Neural cell (in vitro differentiated cells): Measurements from ENCODE around the gene KCNJ12. TPM values are rescaled to one million over a fixed set of nuclear protein-coding genes. Genes with fewer than 3 reads are reported as not detected.
A peak's percentile ranks its signal among the peaks of the same experiment; 100 is the strongest.

Experiments used
- H2AFZ ChIP-seq: fragments of 200-600, 300-800 bp; sonication (generic), shearing (Covaris generic); 2 replicates; pipeline ENCODE4 v1.6.0; 2014; ENCODE audit warnings: low read depth, mild to moderate bottlenecking, antibody characterized with exemption, low read length, moderate library complexity
- H3F3A ChIP-seq: fragments of 200-600 bp; shearing (Covaris generic); 2 replicates; pipeline ENCODE4 v1.6.1; 2016; ENCODE audit warnings: mild to moderate bottlenecking, moderate library complexity, mixed read lengths, antibody characterized with exemption, low read length; ENCODE audit not compliant: insufficient read depth, poor library complexity, severe bottlenecking
- H3K27ac ChIP-seq: fragments of 200-600, 300-800 bp; sonication (generic), shearing (Covaris generic); 2 replicates; pipeline ENCODE4 v1.5.1; 2014; ENCODE audit warnings: mild to moderate bottlenecking, low read length, moderate library complexity
- H3K27me3 ChIP-seq: fragments of 300-800, 200-600 bp; sonication (generic), shearing (Covaris generic); 2 replicates; pipeline ENCODE4 v1.6.0; 2014; ENCODE audit warnings: mild to moderate bottlenecking, low read depth, low read length, moderate library complexity; ENCODE audit not compliant: insufficient read depth
- H3K36me3 ChIP-seq: fragments of 300-800, 200-600 bp; sonication (generic), shearing (Covaris generic); 2 replicates; pipeline ENCODE4 v1.5.1; 2014; ENCODE audit warnings: mild to moderate bottlenecking, antibody characterized with exemption, low read length, moderate library complexity; ENCODE audit not compliant: insufficient read depth
- H3K4me2 ChIP-seq: fragments of 300-800, 200-600 bp; sonication (generic), shearing (Covaris generic); 2 replicates; pipeline ENCODE4 v1.6.0; 2014; ENCODE audit warnings: mild to moderate bottlenecking, low read length
- H3K4me3 ChIP-seq: fragments of 300-800, 200-600 bp; sonication (generic), shearing (Covaris generic); 2 replicates; pipeline ENCODE4 v1.5.1; 2014; ENCODE audit warnings: mild to moderate bottlenecking, low read length, moderate library complexity
- H3K79me2 ChIP-seq: fragments of 200-600 bp; shearing (Covaris generic); replicated peaks from 2 replicates; pipeline ENCODE4 v1.6.0; 2014; ENCODE audit warnings: mild to moderate bottlenecking, low read length, moderate library complexity; ENCODE audit not compliant: insufficient read depth
- H3K9ac ChIP-seq: fragments of 300-800, 200-600 bp; sonication (generic), shearing (Covaris generic); 2 replicates; pipeline ENCODE4 v1.6.1; 2016; ENCODE audit warnings: mild to moderate bottlenecking, low read length, mixed read lengths
- H3K9me2 ChIP-seq: fragments of 200-600 bp; shearing (Covaris generic); 2 replicates; pipeline ENCODE4 v1.6.1; 2016; ENCODE audit warnings: mild to moderate bottlenecking, low read length, mixed read lengths; ENCODE audit not compliant: insufficient read depth
- H3K9me3 ChIP-seq: fragments of 200-600, 300-800 bp; sonication (generic), shearing (Covaris generic); 2 replicates; pipeline ENCODE4 v1.6.1; 2016; ENCODE audit warnings: mild to moderate bottlenecking, mixed run types, low read length, moderate library complexity, mixed read lengths
- H4K20me1 ChIP-seq: fragments of 200-600 bp; shearing (Covaris generic); 2 replicates; pipeline ENCODE4 v1.6.1; 2016; ENCODE audit warnings: mild to moderate bottlenecking, mixed run types; ENCODE audit not compliant: insufficient read depth
- CTCF ChIP-seq: fragments of 450-650 bp; IDR thresholded peaks from 2 replicates; pipeline ENCODE4 v1.5.1; 2014; ENCODE audit warnings: antibody characterized with exemption, mild to moderate bottlenecking, moderate library complexity; ENCODE audit not compliant: poor library complexity, severe bottlenecking
- EP300 ChIP-seq: fragments of 450-650 bp; conservative IDR thresholded peaks from 2 replicates; pipeline ENCODE4 v1.6.1; 2014; ENCODE audit warnings: antibody characterized with exemption, mild to moderate bottlenecking, moderate library complexity; ENCODE audit not compliant: poor library complexity, severe bottlenecking
- EZH2 ChIP-seq: fragments of 200-600, 300-800 bp; shearing (Covaris generic), sonication (generic); IDR thresholded peaks from 2 replicates; pipeline ENCODE4 v1.6.1; 2014; ENCODE audit warnings: antibody characterized with exemption, low read length, borderline replicate concordance, mild to moderate bottlenecking; ENCODE audit not compliant: insufficient read depth, poor library complexity, severe bottlenecking
- MXI1 ChIP-seq: fragments of 450-650 bp; conservative IDR thresholded peaks from 2 replicates; pipeline ENCODE4 v1.6.1; 2014; ENCODE audit warnings: antibody characterized with exemption, mild to moderate bottlenecking; ENCODE audit not compliant: poor library complexity, severe bottlenecking
- POLR2AphosphoS5 ChIP-seq: IDR thresholded peaks from 2 replicates; pipeline ENCODE4 v1.6.1; 2012
- RAD21 ChIP-seq: fragments of 450-650 bp; conservative IDR thresholded peaks from 2 replicates; pipeline ENCODE4 v1.6.1; 2014; ENCODE audit warnings: antibody characterized with exemption, mild to moderate bottlenecking, moderate library complexity
- REST ChIP-seq: IDR thresholded peaks from 2 replicates; pipeline ENCODE4 v1.6.1; 2012; ENCODE audit warnings: borderline replicate concordance
- SMC3 ChIP-seq: fragments of 450-650 bp; conservative IDR thresholded peaks from 2 replicates; pipeline ENCODE4 v1.6.1; 2014; ENCODE audit warnings: antibody characterized with exemption, mild to moderate bottlenecking, moderate library complexity; ENCODE audit not compliant: poor library complexity
- TAF1 ChIP-seq: IDR thresholded peaks from 2 replicates; pipeline ENCODE4 v1.6.1; 2012; ENCODE audit warnings: low read depth
- polyA plus RNA-seq: library from polyadenylated mRNA; depleted of rRNA; stranded (reverse); fragments of >200 nt; gene quantifications from 2 replicates; pipeline ENCODE4 v1.2.3, GENCODE V29; 2014

The KCNJ12 gene
- polyA plus RNA-seq, 1 donor from 2014 or later: 1.3 TPM

- Histone ChIP-seq H2AFZ (no peak overlapping the region), H3K9me2 (no peaks in the 10 kb centered on the region), H3K9me3 (no peaks in the 10 kb centered on the region), H3K27ac (peak overlapping the region; percentile 69), H3K79me2 (no peaks in the 10 kb centered on the region), H3K36me3 (no peaks in the 10 kb centered on the region), H3K9ac (no peak overlapping the region), H3K27me3 (peaks cover 10% of the 10 kb centered on the region), H3K4me2 (no peak overlapping the region), H4K20me1 (no peaks in the 10 kb centered on the region), H3K4me3 (no peak overlapping the region), H3F3A (no peaks in the 10 kb centered on the region)
- TF ChIP-seq RAD21 (no peak), TAF1 (no peak), EP300 (no peak), MXI1 (no peak)
These were observed 4.6 kb upstream of the KCNJ12 start for GRCh38 chr17:21371511-21372081.

- H3K27ac ChIP-seq: no peak overlapping the region
- H2AFZ ChIP-seq: no peak overlapping the region
- H3K4me2 ChIP-seq: no peak overlapping the region
- H3K9ac ChIP-seq: no peak overlapping the region
- no peaks in the 10 kb centered on the region for H3K9me2 ChIP-seq
- H3K9me3 ChIP-seq: no peaks in the 10 kb centered on the region
- H3K79me2 ChIP-seq: no peaks in the 10 kb centered on the region
- TF ChIP-seq TAF1 (no peak), EP300 (no peak), RAD21 (no peak), SMC3 (no peak), CTCF (no peak), REST (no peak), MXI1 (no peak), POLR2AphosphoS5 (no peak), EZH2 (no peak)
- no peaks in the 10 kb centered on the region for H3F3A ChIP-seq
- no peaks in the 10 kb centered on the region for H4K20me1 ChIP-seq
- peaks cover 16% of the 10 kb centered on the region for H3K27me3 ChIP-seq
- no peaks in the 10 kb centered on the region for H3K36me3 ChIP-seq
- no peak overlapping the region for H3K4me3 ChIP-seq
These were observed 3.8 kb upstream of the KCNJ12 start for GRCh38 chr17:21372256-21372954.
